ENCODE data around the gene ADH1B.
"Not testable (repeated sequence)": the region's sequence is repeated elsewhere in the genome, so short reads cannot be mapped to it uniquely, and the experiment has no call there.

ADH1B gene

GRCh38 chr4:99321241-99322191, at the start of gene ADH1B:
TSS of gene ADH1B (minus strand) at chr4:99321401. CDS start at chr4:99321331, 70 bp downstream.
- DNase-seq (ENCODE audit: low read depth in 2 of 2): no peak

- DNase-seq (ENCODE audit: low read depth in 2 of 2): not testable (repeated sequence)
These were observed 46.6 kb upstream of the ADH1B start for GRCh38 chr4:99367817-99368216.

GRCh38 chr4:99366491-99366890, 45.3 kb upstream of the ADH1B start:
- DNase-seq (ENCODE audit: low read depth in 2 of 2): no peak

- no peak for DNase-seq (ENCODE audit: low read depth in 2 of 2)
These were observed 41.6 kb upstream of the ADH1B start for GRCh38 chr4:99362768-99363167.

- no peak for DNase-seq (ENCODE audit: low read depth in 2 of 2)
These were observed 40.7 kb upstream of the ADH1B start for GRCh38 chr4:99361899-99362275.

- no peak for DNase-seq (ENCODE audit: low read depth in 2 of 2)
These were observed 40.2 kb upstream of the ADH1B start for GRCh38 chr4:99361268-99361898.

GRCh38 chr4:99359480-99360204, 38.4 kb upstream of the ADH1B start:
- no peak for DNase-seq (ENCODE audit: low read depth in 2 of 2)

- no peak for DNase-seq (ENCODE audit: low read depth in 2 of 2)
These were observed 36.7 kb upstream of the ADH1B start for GRCh38 chr4:99357948-99358347.

GRCh38 chr4:99356992-99357391, 35.8 kb upstream of the ADH1B start:
- DNase-seq (ENCODE audit: low read depth in 2 of 2): no peak

GRCh38 chr4:99356149-99356548, 34.9 kb upstream of the ADH1B start:
- not testable (repeated sequence) for DNase-seq (ENCODE audit: low read depth in 2 of 2)

GRCh38 chr4:99352602-99353537, 31.7 kb upstream of the ADH1B start, which contains the start of gene ADH1C:
TSS of gene ADH1C (minus strand) at chr4:99352746. CDS start at chr4:99352675, 71 bp downstream.
- DNase-seq (ENCODE audit: low read depth in 2 of 2): no peak

- DNase-seq (ENCODE audit: low read depth in 2 of 2): no peak
These were observed 30.3 kb upstream of the ADH1B start for GRCh38 chr4:99351487-99351886.

- DNase-seq (ENCODE audit: low read depth in 2 of 2): no peak
These were observed 28.1 kb upstream of the ADH1B start for GRCh38 chr4:99349338-99349737.

- DNase-seq (ENCODE audit: low read depth in 2 of 2): not testable (repeated sequence)
These were observed 21.4 kb upstream of the ADH1B start for GRCh38 chr4:99342624-99343023.

GRCh38 chr4:99341426-99341825, 20.2 kb upstream of the ADH1B start:
- DNase-seq (ENCODE audit: low read depth in 2 of 2): no peak

GRCh38 chr4:99339172-99339571, 18.0 kb upstream of the ADH1B start:
- no peak for DNase-seq (ENCODE audit: low read depth in 2 of 2)

- no peak for DNase-seq (ENCODE audit: low read depth in 2 of 2)
These were observed 15.4 kb upstream of the ADH1B start for GRCh38 chr4:99336553-99336952.

- no peak for DNase-seq (ENCODE audit: low read depth in 2 of 2)
These were observed 13.7 kb upstream of the ADH1B start for GRCh38 chr4:99334880-99335279.

- DNase-seq (ENCODE audit: low read depth in 2 of 2): no peak
These were observed 9.4 kb upstream of the ADH1B start for GRCh38 chr4:99330648-99331047.

GRCh38 chr4:99329876-99330275, 8.7 kb upstream of the ADH1B start:
- no peak for DNase-seq (ENCODE audit: low read depth in 2 of 2)

- no peak for DNase-seq (ENCODE audit: low read depth in 2 of 2)
These were observed 3.8 kb upstream of the ADH1B start for GRCh38 chr4:99324979-99325378.

Data from activated CD4-positive, alpha-beta T cell treated with anti-CD3 and anti-CD28 coated beads for 24 hours (primary cell).